Fibroblast of peridontal ligament (primary cell): ENCODE measurements around the gene ARSI.

Experiments used
- DNase-seq: peaks from one replicate; pipeline ENCODE4 v3.0.0-alpha.2; 2010; ENCODE audit errors: extremely low read depth

ARSI gene

DNA sequence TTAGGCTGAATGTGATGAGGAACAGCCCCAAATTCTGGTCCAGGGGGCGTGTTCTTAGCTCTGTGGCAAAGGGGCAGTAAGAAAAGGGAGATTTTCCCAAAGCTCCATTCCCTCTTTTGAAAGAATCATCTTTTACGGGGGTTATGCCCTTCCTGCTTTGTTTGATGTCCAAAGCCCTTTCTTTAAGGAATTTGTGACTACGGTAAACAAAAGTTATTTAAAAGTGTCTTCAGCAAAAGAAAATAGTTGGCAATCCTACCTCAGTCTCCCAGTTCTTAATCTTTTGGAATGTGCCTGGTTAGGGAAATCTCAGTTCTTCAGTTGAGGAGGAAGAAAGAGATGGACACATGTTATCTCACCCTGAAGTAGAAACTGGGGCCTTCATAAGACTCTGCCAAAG is 24.4 kb upstream of the ARSI start:
- DNase-seq, result no peak

DNA sequence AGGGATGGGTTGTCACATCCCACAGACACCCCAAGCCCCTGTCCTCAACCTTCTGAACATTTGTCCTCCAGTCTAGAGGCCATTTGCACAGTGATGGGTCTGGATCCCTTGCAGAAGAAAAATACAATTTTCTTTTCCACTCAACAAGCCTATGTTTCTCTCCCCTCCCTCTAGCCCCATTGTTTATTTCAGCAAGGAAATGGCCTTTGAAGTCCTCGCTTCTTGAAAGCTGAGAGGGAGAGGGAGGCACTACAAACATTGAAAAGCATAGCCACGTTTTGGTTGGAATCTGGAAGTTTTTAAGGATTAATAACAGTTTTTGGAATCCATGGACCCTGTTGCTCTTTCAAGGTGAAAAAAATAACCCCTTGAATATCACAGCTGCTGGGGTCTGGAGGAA is 24.0 kb upstream of the ARSI start:
- no peak for DNase-seq

DNA sequence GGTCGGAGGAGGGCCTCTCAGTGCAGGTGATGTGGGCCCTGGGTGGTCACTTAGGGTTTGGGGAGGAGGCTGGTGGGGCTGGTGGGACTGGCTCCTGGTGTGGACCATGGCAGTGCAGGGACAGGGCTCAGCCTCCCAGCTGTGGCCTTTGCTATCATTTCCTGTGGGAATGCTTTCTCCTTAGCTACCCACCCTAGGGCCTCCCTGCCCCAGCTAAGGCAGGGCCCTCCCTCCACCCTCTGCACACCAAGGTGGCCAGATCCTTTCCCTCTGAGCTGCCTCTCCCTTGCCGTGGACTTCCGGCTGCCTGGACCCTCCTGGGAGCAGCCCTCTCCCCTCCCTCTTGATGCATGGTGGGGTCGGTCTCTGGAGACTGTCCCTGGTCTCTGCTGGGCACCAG is 22.7 kb upstream of the ARSI start:
- DNase-seq, result no peak

- DNase-seq, result no peak
These were observed 21.1 kb upstream of the ARSI start for GRCh38 chr5:150323819-150324218.

DNA sequence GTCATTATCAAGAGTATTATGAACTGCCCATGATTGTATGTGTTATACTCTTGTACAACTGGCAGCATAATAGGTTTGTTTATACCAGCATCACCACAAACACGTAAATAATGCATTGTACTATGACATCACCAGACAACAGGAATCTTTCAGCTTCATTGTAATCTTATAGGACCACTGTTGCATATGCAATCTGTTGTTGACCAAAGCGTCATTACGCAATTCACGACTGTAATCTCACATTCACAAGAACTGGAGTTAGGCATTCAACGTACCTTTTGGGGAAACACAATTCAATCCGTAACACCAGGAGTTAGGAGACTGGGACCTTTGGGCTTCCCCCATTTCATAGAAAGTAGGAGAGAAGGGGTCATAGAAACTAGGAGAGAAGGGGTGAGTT is 20.4 kb upstream of the ARSI start:
- peak; percentile 50 for DNase-seq

GRCh38 chr5:150322202-150322601 is 19.5 kb upstream of the ARSI start:
- no peak for DNase-seq

DNA sequence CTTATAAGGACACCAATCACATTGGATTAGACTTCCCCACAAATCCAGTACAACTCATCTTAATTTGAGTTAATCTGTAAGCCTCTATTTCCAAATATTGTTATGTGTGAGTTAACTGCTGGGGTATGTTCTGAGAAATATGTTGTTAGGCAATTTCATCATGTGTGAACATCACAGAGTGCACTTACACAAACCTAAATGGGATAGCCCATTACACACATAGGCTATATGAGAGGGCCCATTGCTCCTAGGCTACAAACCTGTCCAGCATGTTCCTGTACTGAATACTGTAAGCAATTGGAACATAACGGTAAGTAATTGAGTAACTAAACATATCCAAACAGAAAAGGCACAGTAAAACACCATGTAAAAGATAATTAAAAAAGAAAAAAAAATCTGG is 19.1 kb upstream of the ARSI start:
- DNase-seq, result peak; percentile 40

- DNase-seq, result no peak
These were observed 18.5 kb upstream of the ARSI start for GRCh38 chr5:150321211-150321610.

DNA sequence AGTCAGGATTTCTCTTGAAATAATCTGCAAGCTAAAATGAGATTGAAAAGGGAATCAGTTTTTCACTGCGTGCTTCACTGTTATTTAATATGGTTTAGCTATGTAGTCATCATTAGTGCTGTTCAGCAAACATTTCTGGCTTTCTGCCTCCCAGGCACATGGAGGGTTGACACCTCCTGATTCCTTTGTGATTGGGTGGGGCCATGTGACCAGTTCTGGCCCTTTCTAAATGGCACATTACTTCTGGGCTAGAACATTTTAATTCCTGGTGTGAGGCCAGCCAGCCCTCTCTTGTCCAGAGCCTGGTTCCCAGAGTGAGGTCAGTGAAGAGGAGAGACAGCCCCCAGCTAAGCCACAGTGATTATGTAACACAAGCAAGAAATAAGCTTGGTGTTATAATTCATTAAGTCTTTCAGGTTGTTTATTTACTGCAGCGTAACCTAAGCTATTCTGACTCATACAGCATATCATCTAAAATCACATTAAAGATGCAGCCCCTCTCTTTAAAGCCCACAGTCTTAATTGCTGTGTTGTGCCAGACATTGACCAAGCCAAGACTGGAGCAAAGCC is 17.4 kb upstream of the ARSI start:
- DNase-seq, result peak; percentile 84

- DNase-seq, result no peak
These were observed 16.7 kb upstream of the ARSI start for GRCh38 chr5:150319484-150319790.

DNA sequence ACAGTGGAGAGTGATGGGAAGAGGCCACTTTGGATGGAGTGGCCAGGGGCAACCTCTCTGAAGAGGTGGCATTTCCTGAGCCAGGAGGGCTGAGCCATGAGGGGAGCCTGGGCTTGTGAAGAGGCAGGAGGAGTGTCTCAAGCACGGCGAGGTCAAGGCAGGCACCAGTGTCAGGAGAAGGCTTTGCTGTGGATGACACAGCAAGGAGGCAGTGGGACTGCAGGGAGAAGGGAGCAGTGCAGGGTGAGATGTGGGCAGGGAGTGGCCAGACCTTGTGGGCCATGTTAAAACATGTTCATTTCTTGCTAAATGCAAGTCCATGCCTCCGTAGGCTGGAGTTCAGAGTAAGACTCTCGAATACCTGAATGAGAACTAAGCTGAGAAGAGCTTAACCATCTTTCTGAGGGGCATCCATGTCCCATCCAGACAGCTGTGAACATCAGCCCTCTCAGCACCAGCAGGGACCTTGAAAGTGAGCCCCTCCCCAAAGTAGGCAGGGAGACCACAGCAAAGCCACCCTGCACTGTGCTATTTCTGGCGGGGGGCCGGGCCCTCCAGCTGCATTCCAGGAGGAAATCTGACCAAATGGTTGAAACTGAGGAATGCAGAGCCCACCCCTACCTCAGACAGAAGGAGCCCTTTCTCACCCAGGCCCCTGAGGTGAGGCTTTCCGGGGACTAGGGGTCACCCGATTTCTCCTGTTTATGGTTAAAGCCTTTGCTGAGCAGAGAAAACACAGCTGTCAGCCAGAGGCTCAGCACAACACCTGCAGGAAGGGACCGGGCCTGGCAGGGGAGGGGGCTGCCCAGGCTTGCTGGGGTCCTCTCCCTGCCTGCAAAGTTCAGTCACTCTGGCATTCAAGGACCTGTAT is 16.1 kb upstream of the ARSI start:
- DNase-seq, result no peak

DNA sequence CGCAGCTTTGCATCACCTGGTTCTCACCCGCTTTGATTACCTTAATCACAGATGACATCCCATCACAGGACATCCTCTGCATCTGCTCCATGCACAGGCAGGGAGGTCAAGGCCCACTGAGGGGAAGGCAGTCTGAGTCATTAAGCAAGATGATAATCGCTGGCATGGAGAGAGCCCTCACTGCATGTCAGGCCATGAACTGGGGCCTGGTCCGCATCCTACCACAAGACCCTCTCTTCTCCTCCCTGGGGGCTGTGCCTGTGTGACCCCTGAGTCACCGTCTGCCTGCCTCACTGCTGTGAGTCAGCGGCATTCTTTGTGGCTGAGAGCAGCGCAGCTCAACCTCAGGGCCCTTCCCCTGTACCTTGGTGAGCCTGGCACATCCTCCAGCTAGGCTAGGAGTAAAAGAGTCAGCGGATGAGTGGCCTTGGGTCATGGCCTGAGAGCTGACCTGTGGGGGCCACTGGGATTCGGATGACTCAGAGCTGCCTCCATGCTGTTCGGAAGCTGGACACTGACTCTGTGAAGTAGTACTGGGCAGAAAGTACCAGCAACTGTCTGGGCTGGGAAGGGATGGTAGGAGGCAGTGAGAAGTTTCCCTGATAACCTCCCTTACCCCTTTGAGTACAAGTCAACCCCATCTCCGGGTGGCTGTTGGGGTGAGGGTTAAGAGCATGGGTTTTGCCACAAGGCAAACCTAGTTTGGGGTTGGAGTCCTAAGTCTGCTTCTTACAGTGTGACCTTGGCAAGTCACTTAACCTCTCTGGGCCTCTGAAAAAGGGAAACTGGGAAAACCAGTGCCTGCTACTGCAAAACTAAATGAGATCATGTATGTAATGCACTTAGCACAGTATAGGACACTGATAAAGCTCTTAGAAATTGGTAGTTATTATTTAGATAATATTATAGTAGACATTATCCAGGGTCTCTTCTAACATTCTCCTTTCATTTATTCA is 14.6 kb upstream of the ARSI start:
- DNase-seq, result peak; percentile 80

DNA sequence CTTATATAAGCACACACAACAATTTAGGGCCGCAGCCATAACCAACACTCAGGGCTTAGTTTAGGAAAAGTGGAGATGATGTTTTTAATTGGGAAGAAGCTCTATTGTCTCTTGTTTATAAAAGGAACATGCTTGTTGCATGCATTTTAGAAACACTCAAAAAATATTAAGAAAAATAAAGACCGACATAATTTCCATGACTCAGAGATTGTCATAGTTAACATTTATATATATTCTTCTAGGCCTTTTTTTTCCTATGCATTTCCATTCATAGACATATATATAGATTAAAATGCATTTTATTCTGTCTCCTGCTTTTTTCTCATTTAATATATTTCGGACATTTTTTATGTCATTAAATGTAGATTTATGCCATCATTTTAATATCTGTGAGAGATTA is 13.6 kb upstream of the ARSI start:
- DNase-seq, result no peak

DNA sequence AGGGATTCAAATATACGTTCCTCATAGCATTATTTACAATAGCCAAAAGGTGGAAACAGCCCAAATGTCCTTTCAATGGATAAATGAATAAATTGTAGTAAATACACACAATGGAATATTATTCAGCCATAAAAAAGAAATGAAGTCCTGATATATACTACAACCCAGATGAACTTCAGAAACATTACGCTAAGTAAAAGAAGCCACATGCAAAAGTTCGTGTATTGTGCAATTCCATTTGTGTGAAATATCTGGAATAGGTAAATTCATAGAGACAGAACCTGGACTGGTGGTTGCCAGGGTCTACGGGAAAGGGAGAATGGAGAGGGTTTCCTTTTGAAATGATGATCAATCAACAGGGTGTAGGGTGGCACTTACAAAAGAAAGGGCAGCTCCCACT is 12.5 kb upstream of the ARSI start:
- no peak for DNase-seq

DNA sequence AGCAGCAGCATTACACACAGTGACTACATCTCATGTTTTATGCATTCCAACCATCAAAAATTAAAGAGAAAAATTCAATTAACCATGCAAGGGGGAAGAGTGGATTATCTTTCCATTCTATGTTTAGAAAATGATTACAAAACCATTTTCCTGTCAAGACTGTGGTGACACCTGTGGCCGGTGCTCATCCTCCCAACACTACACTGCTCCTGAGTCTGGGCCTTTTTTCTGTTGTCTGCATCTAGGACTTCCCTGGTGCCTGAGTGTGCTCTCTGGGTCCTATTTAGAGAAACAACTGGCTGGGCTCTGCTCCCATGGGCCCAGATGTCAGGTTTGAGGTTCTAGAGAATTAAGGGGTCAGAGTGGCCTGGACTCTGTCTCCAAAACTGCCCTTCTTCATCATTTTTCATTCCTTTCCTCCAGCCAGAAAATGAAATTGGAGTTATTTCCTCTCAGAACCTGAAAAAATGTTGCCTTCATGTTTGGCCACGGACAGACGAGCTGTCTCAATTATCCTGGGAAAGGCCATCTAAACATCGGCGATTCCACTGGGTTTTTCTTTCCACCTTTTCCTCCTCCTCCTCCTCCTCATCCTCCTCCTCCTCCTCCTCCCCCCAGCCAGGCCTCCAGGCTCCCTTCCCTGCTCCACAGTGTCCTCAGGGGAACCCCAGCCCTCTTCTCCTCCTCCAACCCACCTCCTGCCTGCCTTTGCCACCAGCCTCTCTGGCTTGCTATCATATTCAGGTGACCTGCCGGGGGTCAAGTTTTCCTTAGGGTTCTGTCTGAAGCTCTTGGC is 11.4 kb upstream of the ARSI start:
- no peak for DNase-seq

DNA sequence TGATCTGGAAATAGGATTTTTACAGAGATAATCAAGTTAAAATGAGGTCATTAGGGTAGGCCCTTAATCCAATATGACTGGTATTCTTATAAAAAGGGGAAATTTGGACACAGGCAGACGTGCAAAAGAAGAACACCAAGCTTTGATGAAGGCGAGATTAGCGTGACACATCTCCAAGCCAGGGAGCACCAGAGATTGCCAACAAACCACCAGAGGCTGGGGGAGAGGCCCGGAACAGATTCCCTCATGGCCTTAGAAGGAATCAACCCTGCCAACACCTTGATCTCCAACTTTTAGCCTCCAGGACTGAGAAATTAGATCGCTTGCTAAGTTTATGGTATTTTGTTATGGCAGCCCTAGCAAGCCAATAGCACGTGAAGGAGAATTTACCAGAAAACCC is 10.8 kb upstream of the ARSI start:
- no peak for DNase-seq

DNA sequence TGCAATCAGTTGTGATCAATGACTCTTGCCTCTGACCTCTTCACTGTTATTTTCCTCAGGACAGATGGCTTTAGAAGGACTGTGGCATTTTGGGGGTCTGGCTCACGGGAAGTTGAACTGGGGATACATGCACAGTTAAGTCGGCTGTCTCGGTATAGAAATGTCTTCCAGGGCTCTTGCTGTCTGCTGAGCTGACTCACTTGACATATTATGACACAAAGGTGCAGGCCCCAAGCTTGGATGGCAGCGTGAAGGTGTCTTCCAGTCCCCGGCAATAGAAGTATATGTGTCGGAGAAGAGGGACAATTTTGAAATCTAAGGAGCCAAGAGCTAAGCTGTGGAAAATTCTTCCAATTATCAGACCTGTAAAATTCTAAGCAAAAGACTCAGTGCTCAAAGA is 9.8 kb upstream of the ARSI start:
- DNase-seq, result no peak

GRCh38 chr5:150311015-150311692 is 8.4 kb upstream of the ARSI start:
- DNase-seq, result no peak

GRCh38 chr5:150310246-150310645 is 7.5 kb upstream of the ARSI start:
- no peak for DNase-seq

DNA sequence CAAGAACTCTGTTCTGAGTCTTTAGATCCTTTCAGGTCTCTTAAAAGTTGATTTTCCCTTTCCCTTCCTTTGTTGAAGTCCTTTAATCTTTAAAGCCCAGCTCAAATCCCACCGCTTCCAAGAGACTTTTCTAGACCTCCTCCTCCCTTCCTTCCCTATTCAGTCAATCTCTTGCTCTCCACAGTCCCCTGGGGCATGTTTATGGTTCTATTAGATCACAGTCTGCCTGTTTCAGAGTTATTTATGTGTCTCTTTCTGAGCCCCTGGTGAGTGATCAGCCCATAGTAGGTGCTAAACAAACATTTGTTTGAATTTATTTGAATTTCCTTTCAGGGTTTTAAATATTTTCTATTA is 7.2 kb upstream of the ARSI start:
- DNase-seq, result no peak

- DNase-seq, result no peak
These were observed 6.6 kb upstream of the ARSI start for GRCh38 chr5:150309101-150309885.
